ENCODE results near the gene DNAAF9.
A peak's percentile ranks its signal among the peaks of the same experiment; 100 is the strongest.

DNAAF9 gene

GRCh38 chr20:3407040-3407770, at the start of gene DNAAF9:
DNAAF9 (minus strand) TSS chr20:3407669; CDS start chr20:3407557, 112 bp downstream.
- Histone ChIP-seq H3K27me3 (no peaks in the 10 kb centered on the region), H3K4me2 (peak within 1 kb of the TSS; percentile 95), H3K36me3 (0 out of 2 replicates have a peak, but pooled peaks cover 4% of the 10 kb centered on the region), H4K20me1 (peaks cover 44% of the 10 kb centered on the region), H3K9me3 (peaks cover 6% of the 10 kb centered on the region; the same call in 1 of the 2 replicates), H3K4me3 (peak within 1 kb of the TSS; percentile 93), H3K27ac (peak within 1 kb of the TSS; percentile 88), H3K9ac (peak within 1 kb of the TSS; percentile 90), H3K4me1 (peaks cover 22% of the 10 kb centered on the region)
- TF ChIP-seq Cebpa-rat (IDR thresholded peaks at IDR 0.05), result no peak

DNA sequence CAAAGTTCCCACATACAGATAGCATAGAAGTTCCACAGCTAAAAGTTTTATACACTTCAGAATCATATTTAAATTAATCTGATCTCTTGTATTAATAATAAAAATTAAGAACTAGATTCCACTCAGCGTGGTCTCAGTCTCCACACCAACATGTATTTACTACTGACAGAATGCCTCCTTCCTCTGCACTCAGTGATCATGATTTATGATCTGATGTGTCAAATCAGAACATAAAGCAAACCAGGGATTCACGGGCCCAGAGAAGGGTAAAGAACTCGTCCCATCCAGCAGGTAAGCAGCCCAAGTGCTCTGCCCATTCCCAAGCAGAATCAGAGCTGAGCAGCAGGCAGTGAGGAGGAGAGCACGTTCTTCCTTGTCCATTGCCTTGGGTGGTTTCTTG, 49.2 kb upstream of the DNAAF9 start:
- no peak overlapping the region for H3K4me3 ChIP-seq
- H3K36me3 ChIP-seq, result no peaks in the 10 kb centered on the region
- H3K9ac ChIP-seq, result no peak overlapping the region
- no peaks in the 10 kb centered on the region for H3K4me1 ChIP-seq
- H3K27ac ChIP-seq, result no peak overlapping the region
- H3K4me2 ChIP-seq, result no peak overlapping the region
- no peaks in the 10 kb centered on the region for H3K9me3 ChIP-seq
- H4K20me1 ChIP-seq, result no peaks in the 10 kb centered on the region
- no peaks in the 10 kb centered on the region for H3K27me3 ChIP-seq
- no peak for TF ChIP-seq Cebpa-rat (IDR thresholded peaks at IDR 0.05)

DNA sequence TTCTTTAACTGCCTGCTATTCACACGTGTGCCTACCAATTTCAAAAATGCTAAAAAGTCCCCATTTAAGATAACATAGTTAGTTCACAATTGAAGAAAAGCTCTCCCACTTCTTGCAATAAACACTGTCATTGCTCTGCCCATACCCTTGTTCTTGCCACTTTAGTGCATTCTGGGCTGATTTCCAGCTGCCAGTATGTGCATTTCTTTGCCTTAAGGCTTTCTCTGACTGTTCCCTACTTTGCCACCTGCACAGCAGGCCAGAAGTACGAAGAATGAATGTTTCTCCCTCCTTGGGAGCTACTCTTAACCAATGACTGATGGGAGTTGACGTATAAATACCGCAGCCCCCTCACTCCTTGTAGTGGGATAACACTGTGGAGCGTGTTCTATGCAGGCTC, 47.4 kb upstream of the DNAAF9 start:
- no peak overlapping the region for H3K9ac ChIP-seq
- no peaks in the 10 kb centered on the region for H3K36me3 ChIP-seq
- no peaks in the 10 kb centered on the region for H3K4me1 ChIP-seq
- no peak for TF ChIP-seq Cebpa-rat (IDR thresholded peaks at IDR 0.05)
- H3K9me3 ChIP-seq, result no peaks in the 10 kb centered on the region
- H4K20me1 ChIP-seq, result no peaks in the 10 kb centered on the region
- H3K4me2 ChIP-seq, result no peak overlapping the region
- H3K27me3 ChIP-seq, result no peaks in the 10 kb centered on the region
- no peak overlapping the region for H3K27ac ChIP-seq
- no peak overlapping the region for H3K4me3 ChIP-seq

DNA sequence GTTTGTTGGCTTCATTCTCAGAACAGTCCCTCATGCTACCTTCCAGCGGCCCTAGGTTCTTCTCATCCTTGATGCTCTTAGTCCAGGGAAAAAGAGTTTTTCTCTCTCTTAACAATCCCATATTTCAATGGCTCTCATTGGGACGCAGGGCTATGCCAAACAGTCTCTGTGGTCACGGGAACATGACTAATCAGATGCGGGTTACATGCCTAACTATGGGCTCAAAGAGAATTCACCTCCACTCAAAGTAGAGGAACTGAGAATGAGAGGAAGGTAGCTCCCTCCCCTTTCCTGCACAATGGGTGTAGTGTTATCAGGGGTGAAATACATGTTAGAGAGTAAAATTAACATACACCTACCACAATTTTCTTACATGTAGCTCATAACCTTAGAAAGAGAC, 45.2 kb upstream of the DNAAF9 start:
- Histone ChIP-seq H3K36me3 (no peaks in the 10 kb centered on the region), H3K9me3 (no peaks in the 10 kb centered on the region), H3K9ac (no peak overlapping the region), H3K4me3 (no peak overlapping the region), H3K4me2 (no peak overlapping the region), H3K4me1 (no peaks in the 10 kb centered on the region), H4K20me1 (no peaks in the 10 kb centered on the region), H3K27me3 (no peaks in the 10 kb centered on the region), H3K27ac (no peak overlapping the region)
- no peak for TF ChIP-seq Cebpa-rat (IDR thresholded peaks at IDR 0.05)

DNA sequence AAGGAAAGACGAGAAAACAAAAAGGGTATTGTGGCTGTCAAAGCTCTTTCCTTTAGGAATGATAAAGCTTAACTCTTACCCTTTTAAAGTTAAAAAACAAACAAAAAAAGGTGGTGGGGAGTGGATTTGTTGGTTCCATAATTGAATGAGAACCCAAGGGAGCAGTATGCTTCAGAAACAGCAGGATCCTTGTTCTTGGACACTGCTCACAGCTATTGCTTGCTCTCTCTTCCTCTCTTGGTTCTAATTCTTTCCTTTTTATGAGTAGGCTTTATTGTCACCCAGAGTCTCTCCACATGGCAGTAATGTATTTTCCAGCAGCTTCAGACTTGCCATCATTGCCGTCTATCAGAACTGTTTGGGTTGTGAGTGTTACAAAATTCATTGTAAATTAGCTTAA, 44.7 kb upstream of the DNAAF9 start:
- H3K9ac ChIP-seq, result no peak overlapping the region
- H3K27ac ChIP-seq, result no peak overlapping the region
- no peaks in the 10 kb centered on the region for H3K27me3 ChIP-seq
- no peaks in the 10 kb centered on the region for H3K9me3 ChIP-seq
- H3K36me3 ChIP-seq, result no peaks in the 10 kb centered on the region
- H3K4me1 ChIP-seq, result no peaks in the 10 kb centered on the region
- H4K20me1 ChIP-seq, result no peaks in the 10 kb centered on the region
- H3K4me3 ChIP-seq, result no peak overlapping the region
- H3K4me2 ChIP-seq, result no peak overlapping the region
- TF ChIP-seq Cebpa-rat (IDR thresholded peaks at IDR 0.05), result no peak

GRCh38 chr20:3449319-3449718, 41.9 kb upstream of the DNAAF9 start:
- Histone ChIP-seq H3K4me3 (no peak overlapping the region), H3K36me3 (no peaks in the 10 kb centered on the region), H3K27ac (no peak overlapping the region), H3K27me3 (no peaks in the 10 kb centered on the region), H4K20me1 (no peaks in the 10 kb centered on the region), H3K9me3 (no peaks in the 10 kb centered on the region), H3K4me1 (no peaks in the 10 kb centered on the region), H3K9ac (no peak overlapping the region), H3K4me2 (no peak overlapping the region)
- TF ChIP-seq Cebpa-rat (IDR thresholded peaks at IDR 0.05), result no peak

DNA sequence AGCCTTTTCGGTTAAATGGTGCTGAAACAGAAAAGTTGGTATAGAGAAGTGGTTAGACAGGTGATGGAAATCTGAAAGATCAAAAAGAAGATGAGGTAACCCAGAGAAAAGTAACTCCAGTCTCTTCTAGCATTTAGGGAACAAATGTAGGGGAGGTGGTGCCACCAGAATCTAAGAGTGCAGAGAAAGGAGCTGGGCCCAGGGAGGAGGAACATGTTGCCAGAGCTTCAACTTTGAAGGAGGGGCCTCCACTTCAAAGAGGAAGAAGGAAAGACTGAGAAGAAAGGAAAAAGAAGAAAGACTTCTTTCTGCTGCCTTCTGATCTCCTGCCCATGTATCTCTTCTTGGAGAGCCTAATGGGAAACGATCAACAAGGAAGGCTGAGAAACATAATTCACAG, 39.9 kb upstream of the DNAAF9 start:
- no peaks in the 10 kb centered on the region for H3K27me3 ChIP-seq
- H4K20me1 ChIP-seq, result no peaks in the 10 kb centered on the region
- no peaks in the 10 kb centered on the region for H3K9me3 ChIP-seq
- no peaks in the 10 kb centered on the region for H3K4me1 ChIP-seq
- no peak overlapping the region for H3K4me3 ChIP-seq
- no peak overlapping the region for H3K9ac ChIP-seq
- no peak for TF ChIP-seq Cebpa-rat (IDR thresholded peaks at IDR 0.05)
- no peak overlapping the region for H3K27ac ChIP-seq
- no peaks in the 10 kb centered on the region for H3K36me3 ChIP-seq
- H3K4me2 ChIP-seq, result no peak overlapping the region

GRCh38 chr20:3446779-3447178, 39.3 kb upstream of the DNAAF9 start:
- no peaks in the 10 kb centered on the region for H3K36me3 ChIP-seq
- no peaks in the 10 kb centered on the region for H4K20me1 ChIP-seq
- no peaks in the 10 kb centered on the region for H3K4me1 ChIP-seq
- no peak for TF ChIP-seq Cebpa-rat (IDR thresholded peaks at IDR 0.05)
- no peaks in the 10 kb centered on the region for H3K9me3 ChIP-seq
- H3K27me3 ChIP-seq, result no peaks in the 10 kb centered on the region
- H3K4me3 ChIP-seq, result no peak overlapping the region
- no peak overlapping the region for H3K9ac ChIP-seq
- no peak overlapping the region for H3K27ac ChIP-seq
- no peak overlapping the region for H3K4me2 ChIP-seq

DNA sequence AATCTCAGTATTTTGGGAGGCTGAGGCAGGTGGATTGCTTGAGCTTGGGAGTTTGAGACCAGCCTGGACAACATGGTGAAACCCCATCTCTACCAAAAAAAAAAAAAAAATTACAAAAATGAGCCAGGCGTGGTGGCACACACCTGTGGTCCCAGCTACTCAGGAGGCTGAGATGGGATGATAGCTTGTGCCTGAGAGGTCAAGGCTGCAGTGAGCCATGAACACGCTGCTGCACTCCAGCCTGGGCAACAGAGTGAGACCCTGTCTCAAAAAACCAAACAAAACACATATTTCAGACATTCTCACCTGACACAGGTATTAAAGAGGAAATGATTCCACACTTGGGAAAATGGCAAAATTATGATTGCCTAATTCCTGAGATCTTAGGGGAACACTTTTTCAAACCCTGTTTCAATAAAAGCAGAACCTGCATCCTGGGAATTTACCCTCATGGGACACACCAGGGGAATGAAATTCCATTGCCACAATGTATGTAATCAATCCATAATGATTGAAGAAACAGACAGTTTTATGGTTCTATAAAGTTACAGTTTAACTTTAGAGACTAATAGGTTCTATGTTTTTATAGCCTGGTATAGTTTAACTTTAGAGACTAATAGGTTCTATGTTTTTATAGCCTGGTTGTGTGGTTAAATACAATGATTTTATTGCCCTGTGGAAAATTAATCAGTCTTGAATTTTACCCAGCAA, 29.6 kb upstream of the DNAAF9 start:
- Histone ChIP-seq H3K4me2 (no peak overlapping the region), H3K9ac (no peak overlapping the region), H3K27ac (no peak overlapping the region), H3K27me3 (no peaks in the 10 kb centered on the region), H3K4me3 (no peak overlapping the region), H3K9me3 (0 out of 2 replicates have a peak, but pooled peaks cover 3% of the 10 kb centered on the region), H3K4me1 (no peaks in the 10 kb centered on the region), H3K36me3 (no peaks in the 10 kb centered on the region), H4K20me1 (no peaks in the 10 kb centered on the region)
- TF ChIP-seq Cebpa-rat (IDR thresholded peaks at IDR 0.05), result no peak

DNA sequence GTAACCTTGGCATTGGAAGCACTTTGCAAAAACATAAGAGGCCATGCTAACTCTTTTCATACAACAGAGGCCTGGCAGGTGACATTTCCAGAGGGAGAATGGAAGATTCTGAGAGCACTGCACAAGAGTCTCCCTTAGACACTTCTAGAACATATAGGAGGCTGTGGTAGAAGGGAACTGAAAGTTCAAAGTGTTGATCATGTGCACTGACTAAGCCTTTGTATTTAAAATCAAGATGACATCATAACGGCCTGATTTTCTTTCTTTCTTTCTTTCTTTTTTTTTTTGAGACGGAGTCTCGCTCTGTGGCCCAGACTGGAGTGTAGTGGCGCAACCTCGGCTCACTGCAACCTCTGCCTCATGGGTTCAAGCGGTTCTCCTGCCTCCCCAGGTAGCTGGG, 26.8 kb upstream of the DNAAF9 start:
- Histone ChIP-seq H3K4me1 (peaks cover 12% of the 10 kb centered on the region), H3K9ac (no peak overlapping the region), H3K36me3 (no peaks in the 10 kb centered on the region), H3K27ac (no peak overlapping the region), H3K9me3 (no peaks in the 10 kb centered on the region), H3K4me2 (no peak overlapping the region), H3K4me3 (no peak overlapping the region), H3K27me3 (no peaks in the 10 kb centered on the region), H4K20me1 (no peaks in the 10 kb centered on the region)
- TF ChIP-seq Cebpa-rat (IDR thresholded peaks at IDR 0.05), result no peak

All from BLaER1 (cell line).